ENCODE data around the gene MLLT11.

Gene MLLT11

DNA sequence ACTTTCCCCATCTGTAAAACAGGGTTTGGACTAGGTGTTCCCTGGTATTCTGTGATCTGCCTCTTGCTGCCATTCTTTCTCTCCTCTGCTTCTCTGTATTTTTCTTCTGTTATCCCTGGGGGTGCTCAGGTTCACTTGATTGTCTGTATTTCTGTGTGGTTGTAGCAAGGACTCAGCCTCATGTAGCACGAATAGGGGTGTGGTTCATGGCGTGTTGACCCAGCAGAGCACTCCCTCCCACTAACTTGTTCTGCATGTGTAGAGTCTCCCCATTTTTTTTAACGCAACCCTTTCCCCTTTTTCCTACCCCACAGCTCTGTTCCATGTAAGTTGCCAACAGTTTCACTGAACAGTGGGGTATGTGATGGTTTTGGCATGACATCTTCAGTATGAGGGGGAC lies 25.0 kb upstream of the MLLT11 start:
- peaks cover 15 to 41% of the 10 kb centered on the region in 2 donors for H3K36me3 ChIP-seq (replicated peaks in 1 of 2; ENCODE audit: control insufficient read depth in 2 of 2, insufficient read depth in 2 of 2, low read length in 2 of 2)
- H2BK5ac ChIP-seq (ENCODE audit: low read length) = no peak overlapping the region
- H3K4me1 ChIP-seq (ENCODE audit: control insufficient read depth in 2 of 2, insufficient read depth in 1 of 2, low read depth in 1 of 2, low read length in 2 of 2) = no peaks in the 10 kb centered on the region
- H3K4me3 ChIP-seq (ENCODE audit: low read length in 2 of 2) = no peak overlapping the region
- DNase-seq (ENCODE audit: low spot score) = no peak
- no peak overlapping the region for H2BK15ac ChIP-seq (ENCODE audit: low read length)
- H3K14ac ChIP-seq (ENCODE audit: low read length) = no peak overlapping the region
- no CpG with 5 or more reads among the region's 3 CpGs for WGBS, 2 donors (ENCODE audit: extremely low coverage in 2 of 2, insufficient read length in 2 of 2, insufficient replicate concordance in 1 of 2)
- H3K4ac ChIP-seq (ENCODE audit: low read length) = no peak overlapping the region
- no peak overlapping the region for H3K23ac ChIP-seq (ENCODE audit: low read depth, low read length, poor library complexity)
- H2AK5ac ChIP-seq (ENCODE audit: low read depth, low read length) = no peak overlapping the region
- no peak overlapping the region for H3K9ac ChIP-seq (ENCODE audit: low read depth, low read length, poor library complexity)
- H3K4me2 ChIP-seq (ENCODE audit: insufficient read depth, low read length, poor library complexity, severe bottlenecking) = no peak overlapping the region
- no peaks in the 10 kb centered on the region for H3K9me3 ChIP-seq (replicated peaks in 1 of 2; ENCODE audit: control insufficient read depth in 2 of 2, insufficient read depth in 1 of 2, low read depth in 1 of 2, low read length in 2 of 2)
- no peak overlapping the region for H4K91ac ChIP-seq (ENCODE audit: low read depth, low read length, poor library complexity)
- no peaks in the 10 kb centered on the region for H3K27me3 ChIP-seq (ENCODE audit: control insufficient read depth in 3 of 3, insufficient read depth in 3 of 3, low read depth in 1 of 3, low read length in 3 of 3)
- no peak overlapping the region for H3K27ac ChIP-seq (replicated peaks; ENCODE audit: low read length)
- H2BK12ac ChIP-seq (ENCODE audit: low read length) = no peak overlapping the region
- no peak overlapping the region for H4K8ac ChIP-seq (ENCODE audit: low read depth, low read length)
- no peak overlapping the region for H2AFZ ChIP-seq (ENCODE audit: low read length)
- H3K79me1 ChIP-seq (ENCODE audit: low read depth, low read length) = no peaks in the 10 kb centered on the region
- no peak overlapping the region for H2BK120ac ChIP-seq (ENCODE audit: low read depth, low read length)
- H3K18ac ChIP-seq (ENCODE audit: low read length) = no peak overlapping the region

DNA sequence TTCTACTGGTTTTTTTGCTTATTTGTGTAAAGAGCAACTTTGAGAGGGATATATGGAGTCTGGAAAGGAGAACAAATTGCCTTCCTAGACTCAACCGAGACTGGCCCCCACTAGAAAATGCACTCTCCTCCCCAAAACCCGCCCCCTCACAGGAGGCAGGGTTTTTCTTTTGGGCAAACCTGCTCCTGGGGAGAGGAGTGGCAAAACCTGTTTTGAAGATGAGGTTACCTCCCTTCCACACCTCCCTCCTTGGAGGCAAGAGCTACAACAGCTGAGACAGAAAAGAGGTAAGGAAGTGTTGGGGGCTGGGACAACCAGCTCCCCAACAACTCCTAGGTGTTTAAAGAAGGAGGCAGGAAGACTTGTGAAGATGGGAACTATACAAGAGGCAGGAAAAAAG lies 23.8 kb upstream of the MLLT11 start, which contains the start of gene BNIPL:
Gene BNIPL, plus strand, starts transcription at position 231 of the 400 bp plus-strand sequence. Its CDS starts 140 bp downstream, at position 371.
- peaks cover 12 to 31% of the 10 kb centered on the region in 2 donors for H3K36me3 ChIP-seq (replicated peaks in 1 of 2; ENCODE audit: control insufficient read depth in 2 of 2, insufficient read depth in 2 of 2, low read length in 2 of 2)
- H4K8ac ChIP-seq (ENCODE audit: low read depth, low read length) = no peak within 1 kb of the TSS
- WGBS, 2 donors (ENCODE audit: extremely low coverage in 2 of 2, insufficient read length in 2 of 2, insufficient replicate concordance in 1 of 2) = no CpG with 5 or more reads among the region's 2 CpGs
- no peak within 1 kb of the TSS for H3K27ac ChIP-seq (replicated peaks; ENCODE audit: low read length)
- no peak within 1 kb of the TSS for H2BK5ac ChIP-seq (ENCODE audit: low read length)
- no peak within 1 kb of the TSS for H3K9ac ChIP-seq (ENCODE audit: low read depth, low read length, poor library complexity)
- H4K91ac ChIP-seq (ENCODE audit: low read depth, low read length, poor library complexity) = no peak within 1 kb of the TSS
- no peaks in the 10 kb centered on the region for H3K4me1 ChIP-seq (ENCODE audit: control insufficient read depth in 2 of 2, insufficient read depth in 1 of 2, low read depth in 1 of 2, low read length in 2 of 2)
- no peak within 1 kb of the TSS for H3K4me3 ChIP-seq (ENCODE audit: low read length in 2 of 2)
- no peak within 1 kb of the TSS for H2BK15ac ChIP-seq (ENCODE audit: low read length)
- no peak within 1 kb of the TSS for H3K4me2 ChIP-seq (ENCODE audit: insufficient read depth, low read length, poor library complexity, severe bottlenecking)
- H2AK5ac ChIP-seq (ENCODE audit: low read depth, low read length) = no peak within 1 kb of the TSS
- no peaks in the 10 kb centered on the region for H3K27me3 ChIP-seq (ENCODE audit: control insufficient read depth in 3 of 3, insufficient read depth in 3 of 3, low read depth in 1 of 3, low read length in 3 of 3)
- no peak within 1 kb of the TSS for H3K23ac ChIP-seq (ENCODE audit: low read depth, low read length, poor library complexity)
- H2BK12ac ChIP-seq (ENCODE audit: low read length) = no peak within 1 kb of the TSS
- no peak within 1 kb of the TSS for H2AFZ ChIP-seq (ENCODE audit: low read length)
- no peak within 1 kb of the TSS for H2BK120ac ChIP-seq (ENCODE audit: low read depth, low read length)
- no peak within 1 kb of the TSS for H3K18ac ChIP-seq (ENCODE audit: low read length)
- no peaks in the 10 kb centered on the region for H3K79me1 ChIP-seq (ENCODE audit: low read depth, low read length)
- H3K4ac ChIP-seq (ENCODE audit: low read length) = no peak within 1 kb of the TSS
- no peak for DNase-seq (ENCODE audit: low spot score)
- H3K14ac ChIP-seq (ENCODE audit: low read length) = no peak within 1 kb of the TSS
- no peaks in the 10 kb centered on the region for H3K9me3 ChIP-seq (replicated peaks in 1 of 2; ENCODE audit: control insufficient read depth in 2 of 2, insufficient read depth in 1 of 2, low read depth in 1 of 2, low read length in 2 of 2)

DNA sequence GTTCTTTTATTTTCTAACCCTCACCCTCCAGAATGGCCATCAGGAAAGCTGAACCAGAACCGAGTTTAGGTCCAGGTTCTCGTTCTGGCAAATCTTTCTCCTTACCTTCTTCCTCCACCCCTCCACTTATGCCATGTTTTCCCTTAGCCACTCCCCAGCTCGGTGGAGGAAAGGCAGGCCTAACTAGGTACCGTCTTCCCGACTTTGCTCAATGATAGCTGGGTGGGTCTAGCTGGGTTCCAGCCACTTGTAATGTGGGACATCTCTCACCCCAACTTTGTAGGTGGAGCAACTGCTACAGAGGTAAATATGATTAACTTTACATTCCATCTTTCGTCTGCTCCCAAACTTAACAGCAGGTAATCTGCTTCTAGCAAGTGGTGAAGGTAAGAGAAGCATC lies 23.2 kb upstream of the MLLT11 start:
- H3K27me3 ChIP-seq (ENCODE audit: control insufficient read depth in 3 of 3, insufficient read depth in 3 of 3, low read depth in 1 of 3, low read length in 3 of 3) = no peaks in the 10 kb centered on the region
- H2AFZ ChIP-seq (ENCODE audit: low read length) = no peak overlapping the region
- H2BK5ac ChIP-seq (ENCODE audit: low read length) = no peak overlapping the region
- no peak overlapping the region for H3K4me3 ChIP-seq (ENCODE audit: low read length in 2 of 2)
- H3K79me1 ChIP-seq (ENCODE audit: low read depth, low read length) = no peaks in the 10 kb centered on the region
- no peak overlapping the region for H2BK15ac ChIP-seq (ENCODE audit: low read length)
- no peak overlapping the region for H3K4ac ChIP-seq (ENCODE audit: low read length)
- H3K14ac ChIP-seq (ENCODE audit: low read length) = no peak overlapping the region
- H3K18ac ChIP-seq (ENCODE audit: low read length) = no peak overlapping the region
- no CpG with 5 or more reads among the region's 6 CpGs for whole genome bisulfite sequencing, 2 donors (ENCODE audit: extremely low coverage in 2 of 2, insufficient read length in 2 of 2, insufficient replicate concordance in 1 of 2)
- no peaks in the 10 kb centered on the region for H3K9me3 ChIP-seq (replicated peaks in 1 of 2; ENCODE audit: control insufficient read depth in 2 of 2, insufficient read depth in 1 of 2, low read depth in 1 of 2, low read length in 2 of 2)
- no peak overlapping the region for H4K91ac ChIP-seq (ENCODE audit: low read depth, low read length, poor library complexity)
- no peak overlapping the region for H2AK5ac ChIP-seq (ENCODE audit: low read depth, low read length)
- no peak overlapping the region for H4K8ac ChIP-seq (ENCODE audit: low read depth, low read length)
- H3K9ac ChIP-seq (ENCODE audit: low read depth, low read length, poor library complexity) = no peak overlapping the region
- no peaks in the 10 kb centered on the region for H3K4me1 ChIP-seq (ENCODE audit: control insufficient read depth in 2 of 2, insufficient read depth in 1 of 2, low read depth in 1 of 2, low read length in 2 of 2)
- H3K36me3 ChIP-seq (replicated peaks in 1 of 2; ENCODE audit: control insufficient read depth in 2 of 2, insufficient read depth in 2 of 2, low read length in 2 of 2) = peaks cover 11 to 26% of the 10 kb centered on the region in 2 donors
- no peak overlapping the region for H3K4me2 ChIP-seq (ENCODE audit: insufficient read depth, low read length, poor library complexity, severe bottlenecking)
- H3K23ac ChIP-seq (ENCODE audit: low read depth, low read length, poor library complexity) = no peak overlapping the region
- H2BK120ac ChIP-seq (ENCODE audit: low read depth, low read length) = no peak overlapping the region
- no peak overlapping the region for H3K27ac ChIP-seq (replicated peaks; ENCODE audit: low read length)
- DNase-seq (ENCODE audit: low spot score) = no peak
- H2BK12ac ChIP-seq (ENCODE audit: low read length) = no peak overlapping the region

- H4K8ac ChIP-seq (ENCODE audit: low read depth, low read length) = no peak overlapping the region
- H3K4ac ChIP-seq (ENCODE audit: low read length) = no peak overlapping the region
- H3K9ac ChIP-seq (ENCODE audit: low read depth, low read length, poor library complexity) = no peak overlapping the region
- no peak overlapping the region for H2AFZ ChIP-seq (ENCODE audit: low read length)
- H3K18ac ChIP-seq (ENCODE audit: low read length) = no peak overlapping the region
- WGBS, 2 donors (ENCODE audit: extremely low coverage in 2 of 2, insufficient read length in 2 of 2, insufficient replicate concordance in 1 of 2) = no CpG with 5 or more reads among the region's 3 CpGs
- H3K14ac ChIP-seq (ENCODE audit: low read length) = no peak overlapping the region
- no peaks in the 10 kb centered on the region for H3K27me3 ChIP-seq (ENCODE audit: control insufficient read depth in 3 of 3, insufficient read depth in 3 of 3, low read depth in 1 of 3, low read length in 3 of 3)
- H3K23ac ChIP-seq (ENCODE audit: low read depth, low read length, poor library complexity) = no peak overlapping the region
- H3K4me2 ChIP-seq (ENCODE audit: insufficient read depth, low read length, poor library complexity, severe bottlenecking) = no peak overlapping the region
- no peaks in the 10 kb centered on the region for H3K9me3 ChIP-seq (replicated peaks in 1 of 2; ENCODE audit: control insufficient read depth in 2 of 2, insufficient read depth in 1 of 2, low read depth in 1 of 2, low read length in 2 of 2)
- no peak for DNase-seq (ENCODE audit: low spot score)
- H2BK12ac ChIP-seq (ENCODE audit: low read length) = no peak overlapping the region
- H3K27ac ChIP-seq (replicated peaks; ENCODE audit: low read length) = no peak overlapping the region
- no peak overlapping the region for H2BK5ac ChIP-seq (ENCODE audit: low read length)
- no peak overlapping the region for H4K91ac ChIP-seq (ENCODE audit: low read depth, low read length, poor library complexity)
- no peak overlapping the region for H2AK5ac ChIP-seq (ENCODE audit: low read depth, low read length)
- no peaks in the 10 kb centered on the region for H3K79me1 ChIP-seq (ENCODE audit: low read depth, low read length)
- no peak overlapping the region for H3K4me3 ChIP-seq (ENCODE audit: low read length in 2 of 2)
- no peak overlapping the region for H2BK120ac ChIP-seq (ENCODE audit: low read depth, low read length)
- no peak overlapping the region for H2BK15ac ChIP-seq (ENCODE audit: low read length)
- H3K4me1 ChIP-seq (ENCODE audit: control insufficient read depth in 2 of 2, insufficient read depth in 1 of 2, low read depth in 1 of 2, low read length in 2 of 2) = no peaks in the 10 kb centered on the region
- H3K36me3 ChIP-seq (replicated peaks in 1 of 2; ENCODE audit: control insufficient read depth in 2 of 2, insufficient read depth in 2 of 2, low read length in 2 of 2) = peaks cover 4 to 12% of the 10 kb centered on the region in 2 donors
Observed at GRCh38 chr1:151039521-151039920, 20.7 kb upstream of the MLLT11 start.

Data from neuronal stem cell (in vitro differentiated cells).